Adrenal gland (tissue), 12 donors: ENCODE measurements around the gene CFAP73. TPM values are rescaled to one million over a fixed set of nuclear protein-coding genes. Genes with fewer than 3 reads are reported as not detected.
"Not testable (repeated sequence)": the region's sequence is repeated elsewhere in the genome, so short reads cannot be mapped to it uniquely, and the experiment has no call there.

Source experiments
- DNase-seq, 7 donors: peaks; one replicate each; pipeline ENCODE4 v3.0.0-alpha.2; 2019 to 2020
- H3K27ac ChIP-seq, 5 donors: fragments of 200-600 bp; sonication (generic) in 4 of 5; 1 replicate in 3 of 5; 2 replicates in 2 of 5; pipeline versions ENCODE4 v1.5.1 to v1.8.0; 2016 to 2020; ENCODE audit warnings: mild to moderate bottlenecking in 1 of 5
- H3K27me3 ChIP-seq: fragments of 200-600 bp; 2 replicates; pipeline ENCODE4 v1.8.0; 2021
- H3K36me3 ChIP-seq, 2 donors: fragments of 200-600 bp; replicated peaks in 1 of 2; 1 replicate in 1 of 2; 2 replicates in 1 of 2; pipeline versions ENCODE4 v1.5.1 to v1.8.0; 2018 to 2022
- H3K4me1 ChIP-seq, 2 donors: fragments of 200-600 bp; replicated peaks in 1 of 2; 1 replicate in 1 of 2; 2 replicates in 1 of 2; pipeline versions ENCODE4 v1.5.1 to v1.8.0; 2018 to 2021
- H3K4me3 ChIP-seq, 4 donors: fragments of 200-600 bp; sonication (generic) in 3 of 4; one replicate each; pipeline ENCODE4 v1.5.1; 2016 to 2018
- H3K9me3 ChIP-seq, 3 donors: fragments of 200-600 bp; sonication (generic) in 1 of 3; replicated peaks in 1 of 3; 1 replicate in 2 of 3; 2 replicates in 1 of 3; pipeline versions ENCODE4 v1.5.1 to v1.8.0; 2016 to 2021
- CTCF ChIP-seq, 6 experiments: fragments of 450-650 bp in 4 of 6; fragments of 200-600 bp in 2 of 6; sonication (generic) in 1 of 6; IDR thresholded peaks; 1 replicate in 5 of 6; 2 replicates in 1 of 6; pipeline versions ENCODE4 v1.5.1 to v1.8.0; 2016 to 2021; ENCODE audit warnings: antibody characterized with exemption in 6 of 6, mild to moderate bottlenecking in 2 of 6, moderate library complexity in 1 of 6
- POLR2A ChIP-seq, 2 donors: fragments of 450-650 bp; IDR thresholded peaks; one replicate each; pipeline ENCODE4 v1.6.1; 2017; ENCODE audit warnings: antibody characterized with exemption in 2 of 2, mild to moderate bottlenecking in 2 of 2, moderate library complexity in 1 of 2
- WGBS, 4 donors: extraction: QIAGEN DNeasy Blood & Tissue Kit in 2 of 4; methylation state at CpG; one replicate each; pipeline versions ENCODE4 v1.1.5 to v1.1.7; 2013 to 2017; 5-methylcytosine and 5-hydroxymethylcytosine counted together
- intact Hi-C, 2 donors: fragments of 100-400 bp; cut with DNase I; formaldehyde crosslinking; loops; one replicate each; pipeline versions ENCODE4 v1.14.1 to v1.15.0; 2022 to 2023
- polyA plus RNA-seq, 3 donors: library from polyadenylated mRNA; stranded (reverse); fragments of 200-250 nt in 2 of 3; fragments of 350-450 nt in 1 of 3; fragmentation: Illumina TruSeq in 1 of 3; extraction: RNeasy Lipid Tissue Mini Kit (QIAGEN cat#74804) in 1 of 3; gene quantifications; one replicate each; pipeline ENCODE4 v1.2.3, GENCODE V29; 2013 to 2014
- total RNA-seq, 9 donors: library from RNA; depleted of rRNA in 4 of 9; stranded (reverse); fragments of >200 nt in 4 of 9; fragments of 120-200 nt in 1 of 9; fragmentation: NEBNext Ultra II Directional in 1 of 9; extraction: Animal tissue kit (Norgen Biotek cat#: 25700) in 1 of 9; gene quantifications; one replicate each; pipeline versions ENCODE4 v1.1.0 to v1.2.4, GENCODE V29; 2013 to 2023
- donor health status: healthy with polysubstance abuse.
- donor health status: Bipolar disorder and iron deficiency.
- donor health status: DM: yes; HTN: yes; CAD: no.
- donor health status: DM: no; HTN: no; CAD: no.
- donor health status: DM: no; HTN: no; CAD: no.
- donor health status: DM: yes; HTN: yes; CAD: no.

CFAP73 gene
- total and polyA plus RNA-seq, 12 donors, result 0.14 to 0.57 (median 0.24) TPM; not detected in 7

DNA sequence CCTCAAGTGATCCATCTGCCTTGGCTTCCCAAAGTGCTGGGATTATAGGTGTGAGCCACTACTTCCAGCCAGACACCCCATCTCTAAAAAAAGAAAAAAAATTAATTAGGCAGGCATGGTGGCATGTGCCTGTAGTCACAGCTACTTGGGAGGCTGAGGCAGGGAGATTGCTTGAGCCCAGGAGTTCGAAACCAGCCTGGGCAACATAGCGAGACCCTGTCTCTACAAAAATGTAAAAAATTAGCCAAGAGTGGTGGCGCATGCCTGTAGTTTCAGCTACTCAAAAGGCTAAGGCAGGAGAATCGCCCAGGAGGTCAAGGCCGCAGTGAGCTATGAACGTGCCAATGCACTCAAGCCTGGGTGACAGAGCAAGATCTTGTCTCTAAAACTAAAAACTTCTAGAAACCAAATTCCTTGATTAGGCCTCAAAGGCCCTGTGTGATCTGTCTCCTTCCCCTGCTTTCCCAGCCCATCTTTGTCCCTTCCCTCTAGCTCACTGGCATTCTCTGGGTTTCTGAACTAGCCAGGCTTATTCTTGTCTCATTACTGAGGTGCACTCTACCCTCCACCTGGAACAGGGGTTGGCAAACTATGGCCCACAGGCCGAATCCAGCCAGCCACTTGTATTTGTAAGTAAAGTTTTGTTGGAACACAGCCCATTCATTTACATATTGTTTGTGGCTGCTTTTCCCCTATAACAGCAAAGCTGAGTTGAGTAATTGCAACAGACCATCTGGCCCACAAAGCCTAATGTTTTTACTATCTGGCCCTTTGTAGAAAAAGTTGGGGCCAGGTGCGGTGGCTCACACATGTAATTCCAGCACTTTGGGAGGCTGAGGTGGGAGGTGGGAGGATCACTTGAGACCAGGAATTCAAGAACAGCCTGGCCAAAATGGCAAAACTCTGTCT lies 54.6 kb downstream of the CFAP73 start:
- H3K27ac ChIP-seq, result peak overlapping the region; percentile 20 to 78 (median 58)
- H3K4me1 ChIP-seq, result peaks cover 22 to 26% of the 10 kb centered on the region in 2 donors
- H3K4me3 ChIP-seq, result no peak overlapping the region
- WGBS, 4 donors, result 58 to 81% (median 62%) methylated on average over 8 of the region's 8 CpGs
- TF ChIP-seq CTCF (IDR thresholded peaks at IDR 0.05), result no peak
- TF ChIP-seq POLR2A (IDR thresholded peaks at IDR 0.05), result no peak
- intact Hi-C loops, result loop anchor here in 1 of 2 donors (10.0 kb wide), 1 partner anchor 91 kb away; no protein-coding TSS in a partner anchor
- no peaks in the 10 kb centered on the region for H3K9me3 ChIP-seq
- peak in 5 of 7 donors; percentile 56 to 82 (median 71) for DNase-seq
- H3K36me3 ChIP-seq, result no peaks in the 10 kb centered on the region
- H3K27me3 ChIP-seq, result no peaks in the 10 kb centered on the region

DNA sequence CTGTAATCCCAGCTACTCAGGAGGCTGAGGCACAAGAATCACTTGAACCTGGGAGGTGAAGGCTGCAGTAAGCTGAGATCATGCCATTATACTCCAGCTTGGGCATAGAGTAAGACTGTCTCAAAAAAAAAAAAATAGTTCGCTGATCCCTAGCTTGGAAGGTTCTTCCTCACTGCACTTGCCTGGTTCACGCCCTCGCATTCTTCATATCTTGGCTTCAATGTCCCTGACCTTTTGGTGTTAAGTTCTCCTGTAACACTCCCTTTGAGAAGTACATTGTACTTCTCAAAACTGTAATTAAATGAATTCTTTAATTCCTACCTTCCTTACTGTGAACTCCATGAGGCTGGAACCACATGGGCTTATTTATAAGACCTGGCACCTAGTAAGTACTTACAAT lies 55.3 kb downstream of the CFAP73 start:
- no peak for TF ChIP-seq POLR2A (IDR thresholded peaks at IDR 0.05)
- TF ChIP-seq CTCF (IDR thresholded peaks at IDR 0.05), result no peak
- Histone ChIP-seq H3K36me3 (no peaks in the 10 kb centered on the region), H3K4me3 (no peak overlapping the region), H3K9me3 (no peaks in the 10 kb centered on the region), H3K27me3 (no peaks in the 10 kb centered on the region), H3K4me1 (peaks cover 22 to 30% of the 10 kb centered on the region in 2 donors), H3K27ac (peak overlapping the region in 4 of 5 donors; percentile 20 to 78 (median 60))
- DNase-seq, result peak in 1 of 7 donors; percentile 58
- intact Hi-C loops, result loop anchor here in 1 of 2 donors (10.0 kb wide), 1 partner anchor 90 kb away; no protein-coding TSS in a partner anchor
- 27 to 43% (median 39%) methylated on average over 3 of the region's 3 CpGs for WGBS, 4 donors

GRCh38 chr12:113206802-113207201 lies 57.3 kb downstream of the CFAP73 start:
- H3K27me3 ChIP-seq, H3K27ac ChIP-seq, H3K4me3 ChIP-seq, H3K9me3 ChIP-seq, DNase-seq, H3K36me3 ChIP-seq: not testable (repeated sequence)
- H3K4me1 ChIP-seq, result peaks cover 17 to 23% of the 10 kb centered on the region in 2 donors
- 93 to 99% (median 96%) methylated on average over 5 of the region's 5 CpGs for WGBS, 4 donors
- intact Hi-C loops, result loop anchor here in 1 of 2 donors (10.0 kb wide), 1 partner anchor 88 kb away; no protein-coding TSS in a partner anchor

DNA sequence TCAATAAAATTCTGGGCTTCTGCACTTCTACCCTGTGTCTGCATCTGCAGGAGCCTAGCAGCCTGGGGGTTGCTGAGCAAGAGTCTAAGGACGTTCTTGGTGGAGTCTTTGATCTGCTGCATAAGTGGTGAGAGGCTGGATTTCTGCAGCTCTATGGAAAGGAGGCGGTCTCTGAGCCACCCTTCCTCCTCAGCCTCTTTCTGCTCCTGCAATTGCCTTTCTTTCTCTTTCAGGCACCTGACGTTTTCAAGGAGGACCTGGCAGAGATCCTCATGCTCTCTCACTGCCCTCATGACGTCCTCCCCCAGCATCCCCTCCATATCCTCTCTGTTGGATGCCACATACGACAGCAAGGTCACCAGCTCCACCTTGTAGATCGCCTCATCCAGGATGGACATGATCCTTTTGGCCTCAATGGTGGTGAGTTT lies 58.1 kb downstream of the CFAP73 start:
- no peak for DNase-seq
- WGBS, 4 donors, result 69 to 78% (median 76%) methylated on average over 6 of the region's 6 CpGs
- TF ChIP-seq POLR2A (IDR thresholded peaks at IDR 0.05) (no peak), CTCF (IDR thresholded peaks at IDR 0.05) (no peak)
- Histone ChIP-seq H3K36me3 (no peaks in the 10 kb centered on the region), H3K9me3 (no peaks in the 10 kb centered on the region), H3K27me3 (no peaks in the 10 kb centered on the region), H3K27ac (peak overlapping the region in 1 of 5 donors; percentile 82), H3K4me1 (peaks cover 17 to 23% of the 10 kb centered on the region in 2 donors), H3K4me3 (no peak overlapping the region)
- intact Hi-C loops, result loop anchor here in 1 of 2 donors (10.0 kb wide), 1 partner anchor 87 kb away; no protein-coding TSS in a partner anchor
